ENCODE measurements around the gene WFIKKN2.

- TF ChIP-seq ASH2L (IDR thresholded peaks at IDR 0.05; ENCODE audit: borderline replicate concordance, low read depth): no peak
- TF ChIP-seq POLR2A (IDR thresholded peaks at IDR 0.05; ENCODE audit: low read depth, low read length): no peak
- TF ChIP-seq CTCF (IDR thresholded peaks at IDR 0.05 in 2 of 3, conservative IDR thresholded peaks at IDR 0.05 in 1 of 3; ENCODE audit: control insufficient read depth in 2 of 3, extremely low read depth in 1 of 3, insufficient read depth in 1 of 3, low read depth in 3 of 3, low read length in 3 of 3): no peak
- no peak for TF ChIP-seq E2F4 (IDR thresholded peaks at IDR 0.05; ENCODE audit: low read depth, low read length)
Measured at GRCh38 chr17:50790618-50791017, 44.8 kb upstream of the WFIKKN2 start.

All from GM12878 (cell line).